Measurements from ENCODE around the gene RTCB.
"Not testable (repeated sequence)": the region's sequence is repeated elsewhere in the genome, so short reads cannot be mapped to it uniquely, and the experiment has no call there.

Gene RTCB

GRCh38 chr22:32389685-32390084 is 22.4 kb downstream of the RTCB start:
- no peak for DNase-seq (ENCODE audit: low read depth)

DNA sequence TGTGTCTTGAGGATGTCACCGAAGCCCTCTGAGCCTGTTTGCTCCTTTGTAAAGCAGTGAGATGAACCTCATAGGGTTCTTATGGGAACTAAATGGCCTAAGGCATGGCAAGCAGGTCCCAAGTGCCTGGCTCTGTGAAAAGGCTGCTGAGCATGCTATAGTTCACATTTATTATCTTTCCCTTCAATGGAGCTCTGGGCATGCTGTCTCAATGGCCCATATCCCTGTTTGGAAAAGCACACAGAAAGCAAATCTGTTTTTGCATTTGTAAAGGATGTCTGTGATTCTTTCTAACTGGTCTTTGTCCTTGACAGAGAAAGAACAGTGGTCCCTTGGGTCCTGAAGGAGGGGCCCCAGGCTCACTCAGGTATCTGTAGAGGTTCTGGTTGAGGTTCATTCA is 26.4 kb downstream of the RTCB start:
- no peak for DNase-seq (ENCODE audit: low read depth)

- DNase-seq (ENCODE audit: low read depth): no peak
Observed at GRCh38 chr22:32380991-32381390, 31.1 kb downstream of the RTCB start.

- no peak for DNase-seq (ENCODE audit: low read depth)
Observed at GRCh38 chr22:32378707-32379272, 33.3 kb downstream of the RTCB start.

DNA sequence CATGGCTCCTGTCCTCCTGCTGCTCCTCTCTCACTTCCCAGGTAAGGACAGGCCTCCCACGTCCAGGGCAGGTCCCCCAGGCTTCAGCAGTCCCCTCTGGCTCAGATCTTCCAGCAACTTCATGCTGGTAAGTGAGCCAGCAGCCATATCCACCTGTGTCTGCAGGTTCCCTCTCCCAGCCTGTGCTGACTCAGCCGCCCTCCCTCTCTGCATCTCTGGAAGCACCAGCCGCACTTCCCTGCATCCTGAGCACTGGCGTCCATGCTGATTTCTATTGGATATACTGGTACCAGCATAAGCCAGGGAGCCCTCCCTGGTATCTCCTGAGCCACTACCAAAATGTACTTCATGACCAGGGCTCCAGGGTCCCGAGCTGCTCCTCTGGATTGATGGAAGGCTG is 35.4 kb downstream of the RTCB start:
- DNase-seq (ENCODE audit: low read depth): no peak

DNA sequence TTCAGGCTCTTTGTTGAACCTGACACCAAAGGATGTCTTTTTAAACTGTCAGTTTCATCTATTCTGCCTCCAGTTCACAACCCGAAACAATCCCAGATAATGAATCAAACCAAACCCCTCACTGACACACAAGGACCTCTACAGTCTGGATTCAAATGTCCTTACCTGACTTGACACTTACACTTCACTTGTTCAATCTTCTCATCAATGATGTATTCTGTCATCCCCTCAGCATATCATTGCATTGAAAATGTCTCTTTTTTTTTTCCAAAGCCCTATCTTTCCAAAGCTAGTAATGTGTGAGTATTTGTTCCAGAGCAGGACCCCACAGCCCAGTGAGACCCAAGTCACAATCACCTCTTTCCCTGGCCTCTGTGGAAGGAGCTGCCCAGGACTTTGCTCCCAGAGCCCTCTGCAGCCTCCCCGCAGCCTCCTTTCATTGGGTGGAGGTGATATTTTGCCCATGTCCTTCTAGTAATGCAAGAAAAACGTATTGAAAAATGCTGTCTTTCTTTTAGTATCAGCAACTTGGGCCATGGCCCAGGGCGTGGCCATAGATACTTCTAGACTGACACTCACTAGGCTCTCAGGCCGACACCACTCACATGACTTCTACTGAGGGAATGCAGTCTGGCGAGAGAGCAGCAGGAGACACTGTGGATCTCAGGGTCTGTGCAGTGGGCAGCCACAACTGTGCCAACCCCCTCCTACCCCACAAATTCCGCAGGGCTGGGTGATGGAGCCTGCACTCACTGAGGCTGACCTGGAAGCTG is 36.2 kb downstream of the RTCB start:
- DNase-seq (ENCODE audit: low read depth): no peak

GRCh38 chr22:32364210-32364609 is 47.8 kb downstream of the RTCB start:
- DNase-seq (ENCODE audit: low read depth): no peak

DNA sequence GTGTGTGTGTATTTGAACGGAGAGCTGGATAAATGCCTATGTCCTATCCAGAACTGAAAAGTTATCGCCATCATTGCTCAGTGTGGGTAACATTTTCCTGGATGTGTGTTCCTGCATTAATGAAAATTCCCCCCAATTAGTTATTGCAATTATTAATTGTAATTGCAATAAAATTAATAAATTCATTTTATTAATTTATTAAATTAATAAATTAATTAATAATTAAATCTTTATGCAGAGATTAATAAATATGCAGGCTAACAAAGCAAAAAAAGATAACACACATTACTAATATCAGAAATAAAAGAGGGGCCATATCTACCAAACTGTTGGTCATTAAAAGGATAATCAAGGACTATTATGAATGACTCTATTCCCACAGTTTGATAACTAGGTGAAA is 50.8 kb downstream of the RTCB start:
- DNase-seq (ENCODE audit: low read depth): no peak

GRCh38 chr22:32360096-32360495 is 52.0 kb downstream of the RTCB start:
- DNase-seq (ENCODE audit: low read depth): not testable (repeated sequence)

DNA sequence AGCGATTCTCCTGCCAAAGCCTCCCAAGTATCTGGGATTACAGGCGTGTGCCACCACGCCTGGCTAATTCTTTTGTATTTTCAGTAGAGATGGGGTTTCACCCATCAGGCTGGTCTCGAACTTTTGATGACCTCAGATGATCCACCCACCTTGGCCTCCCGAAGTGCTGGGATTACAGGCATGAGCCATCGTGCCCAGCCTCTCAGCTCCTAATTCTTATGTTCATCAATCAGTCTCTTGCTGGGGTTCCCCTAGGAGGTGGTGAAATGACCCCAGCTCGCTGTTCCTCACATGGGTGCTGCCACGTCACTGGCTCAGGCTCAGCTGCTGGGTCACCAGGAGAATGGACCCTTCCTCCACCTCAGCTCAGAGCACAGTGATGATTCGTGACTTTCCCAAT is 54.5 kb downstream of the RTCB start, which contains the start of gene RFPL3:
TSS of gene RFPL3 (plus strand) at position 301 of the 400 bp plus-strand sequence. CDS start 205 bp downstream, outside the sequence.
- DNase-seq (ENCODE audit: low read depth): not testable (repeated sequence)

GRCh38 chr22:32355760-32356159 is 56.3 kb downstream of the RTCB start:
- no peak for DNase-seq (ENCODE audit: low read depth)

DNA sequence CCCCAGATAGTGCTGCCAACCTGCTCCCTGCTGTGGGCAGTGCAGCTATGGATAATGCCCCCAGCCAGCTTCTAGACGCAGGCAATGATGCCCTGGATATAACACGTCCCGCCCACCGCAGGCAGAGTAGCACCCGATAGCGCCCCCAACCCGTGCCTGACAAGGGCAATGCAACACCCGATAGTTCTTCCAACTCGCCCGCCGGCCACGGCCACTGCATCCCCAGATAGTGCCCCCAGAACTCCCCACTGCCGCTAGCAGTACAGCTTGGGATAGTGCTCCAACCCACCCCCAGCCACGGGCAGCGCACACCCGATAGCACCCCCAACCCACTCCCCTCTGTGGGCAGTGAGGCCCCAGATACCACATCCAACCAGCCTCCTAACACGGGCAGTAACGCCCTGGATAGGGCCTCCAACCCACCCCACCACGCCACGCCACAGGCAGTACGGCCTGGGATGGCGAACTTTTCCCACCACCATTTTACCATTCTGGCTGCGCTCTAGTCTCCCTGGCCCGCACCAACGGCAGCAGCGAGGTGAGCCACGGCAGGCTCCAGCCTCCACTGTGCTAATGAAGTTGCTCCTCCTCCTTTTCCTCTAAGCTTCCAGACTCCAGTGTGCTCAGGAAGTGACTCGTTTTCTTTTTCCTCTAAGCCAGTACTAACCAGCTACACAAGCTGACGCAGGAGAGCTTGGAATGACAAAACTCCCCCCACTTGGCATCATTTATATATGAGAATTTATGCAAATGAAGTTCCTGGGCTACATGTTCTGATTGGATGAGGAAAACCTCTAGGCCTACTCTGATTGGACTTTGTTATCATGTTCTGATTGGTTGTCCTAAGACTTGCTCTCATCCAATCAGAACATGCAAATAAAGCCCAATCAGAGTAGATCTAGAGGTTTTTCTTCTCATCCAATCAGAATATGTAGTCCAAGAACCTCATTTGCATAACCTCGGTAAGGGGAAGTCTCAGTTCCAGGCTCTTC is 57.4 kb downstream of the RTCB start:
- no peak for DNase-seq (ENCODE audit: low read depth)

DNA sequence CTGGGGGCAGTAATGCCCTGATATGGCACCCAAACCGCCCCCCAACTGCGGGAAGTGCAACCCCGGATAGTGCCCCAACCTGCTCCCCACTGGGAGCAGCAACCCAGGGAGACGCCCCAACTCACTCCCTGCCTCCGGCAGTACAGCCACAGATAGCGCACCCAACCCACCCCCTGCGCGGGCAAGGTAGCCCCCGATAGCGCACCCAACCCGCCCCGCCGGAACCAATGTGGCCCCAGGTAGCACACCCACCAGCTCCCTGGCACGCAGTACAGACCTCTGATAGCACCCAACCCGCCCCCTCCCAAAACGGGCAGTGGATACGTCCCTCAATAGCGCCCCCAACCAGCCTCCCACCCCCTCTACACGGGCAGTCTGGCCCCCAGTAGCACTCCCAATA is 58.2 kb downstream of the RTCB start:
- DNase-seq (ENCODE audit: low read depth): no peak

DNA sequence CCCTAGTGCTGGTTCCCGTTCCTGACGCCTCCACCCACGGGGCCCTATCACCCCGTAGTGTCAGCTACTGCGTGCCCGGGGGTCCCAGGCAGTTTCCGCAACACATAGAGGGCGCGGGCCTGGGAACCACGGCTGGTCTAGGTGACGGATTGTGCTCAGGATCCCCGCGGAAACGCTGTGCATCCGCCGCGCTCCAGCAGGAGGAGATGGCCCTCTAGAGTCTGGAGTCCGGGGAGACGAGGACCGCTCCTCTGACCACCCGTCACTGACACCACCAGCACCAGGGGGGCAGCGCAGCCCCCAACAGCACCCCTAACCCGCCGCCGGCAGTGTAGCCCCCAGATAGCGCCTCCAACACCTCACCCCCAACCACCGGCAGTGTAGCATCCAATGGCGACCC is 58.8 kb downstream of the RTCB start:
- DNase-seq (ENCODE audit: low read depth): no peak

- DNase-seq (ENCODE audit: low read depth): no peak
Observed at GRCh38 chr22:32352681-32353080, 59.4 kb downstream of the RTCB start.

DNA sequence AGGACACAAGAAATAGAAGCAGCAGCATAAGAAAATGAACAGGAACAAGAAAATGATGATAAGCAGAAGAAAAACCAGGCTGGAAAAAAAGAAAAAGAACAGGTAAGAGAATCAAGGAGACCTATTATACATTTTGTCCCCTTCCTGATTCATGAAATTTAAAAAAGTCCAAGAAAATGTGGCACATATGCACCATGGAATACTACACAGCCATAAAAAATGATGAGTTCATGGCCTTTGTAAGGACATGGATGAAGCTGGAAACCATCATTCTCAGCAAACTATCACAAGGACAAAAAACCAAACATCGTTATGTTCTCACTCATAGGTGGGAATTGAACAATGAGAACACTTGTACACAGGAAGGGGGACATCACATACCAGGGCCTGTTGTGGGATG is 60.2 kb downstream of the RTCB start:
- DNase-seq (ENCODE audit: low read depth): not testable (repeated sequence)

DNA sequence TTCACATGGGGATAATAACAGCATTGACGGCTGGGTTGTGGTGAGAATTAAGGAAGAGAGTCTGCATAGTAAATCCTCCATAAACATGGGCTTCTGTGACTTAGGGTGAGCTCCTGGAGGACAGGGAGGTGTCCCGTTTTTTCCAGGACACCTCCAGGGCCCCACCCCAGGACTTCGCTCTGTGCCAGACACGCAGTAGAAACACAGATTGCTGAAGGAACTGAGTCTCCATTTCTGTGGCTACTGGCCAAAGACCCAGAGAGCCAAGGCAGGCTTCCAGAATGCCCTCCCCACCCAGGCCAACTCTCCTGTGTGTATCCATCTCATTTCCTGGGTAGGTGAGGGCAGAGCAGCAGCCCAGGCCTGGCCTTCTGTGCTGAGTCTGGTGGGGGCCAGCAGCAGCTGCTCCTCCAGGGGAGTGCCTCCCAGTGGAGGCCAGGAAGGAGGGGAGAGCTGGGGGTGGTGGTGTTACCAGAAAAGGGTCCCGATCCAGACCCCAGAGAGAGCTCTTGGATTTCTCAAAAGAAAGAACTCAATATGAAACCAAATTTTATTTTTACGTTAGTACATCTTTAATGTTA is 63.9 kb downstream of the RTCB start:
- no peak for DNase-seq (ENCODE audit: low read depth)

DNA sequence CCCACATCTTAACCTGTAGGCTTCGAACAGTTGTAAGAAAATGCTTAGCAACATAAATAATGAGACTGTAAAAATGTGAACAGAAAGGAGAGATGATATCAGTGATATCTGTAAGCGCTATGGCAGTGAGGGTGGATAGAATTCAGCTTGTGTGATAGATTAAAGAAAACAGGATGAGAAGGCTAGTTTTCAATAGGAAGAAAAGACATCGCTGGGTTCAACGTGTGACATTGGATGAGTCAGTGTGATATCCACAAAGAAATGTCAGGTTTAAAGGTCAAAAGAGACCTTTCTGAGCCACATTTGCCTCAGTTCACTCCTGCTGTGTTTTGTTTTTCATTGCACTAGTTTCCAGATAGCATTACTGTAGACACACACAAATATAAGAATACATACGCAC is 68.1 kb downstream of the RTCB start:
- DNase-seq (ENCODE audit: low read depth): no peak

- no peak for DNase-seq (ENCODE audit: low read depth)
Observed at GRCh38 chr22:32342977-32343376, 69.1 kb downstream of the RTCB start.

DNA sequence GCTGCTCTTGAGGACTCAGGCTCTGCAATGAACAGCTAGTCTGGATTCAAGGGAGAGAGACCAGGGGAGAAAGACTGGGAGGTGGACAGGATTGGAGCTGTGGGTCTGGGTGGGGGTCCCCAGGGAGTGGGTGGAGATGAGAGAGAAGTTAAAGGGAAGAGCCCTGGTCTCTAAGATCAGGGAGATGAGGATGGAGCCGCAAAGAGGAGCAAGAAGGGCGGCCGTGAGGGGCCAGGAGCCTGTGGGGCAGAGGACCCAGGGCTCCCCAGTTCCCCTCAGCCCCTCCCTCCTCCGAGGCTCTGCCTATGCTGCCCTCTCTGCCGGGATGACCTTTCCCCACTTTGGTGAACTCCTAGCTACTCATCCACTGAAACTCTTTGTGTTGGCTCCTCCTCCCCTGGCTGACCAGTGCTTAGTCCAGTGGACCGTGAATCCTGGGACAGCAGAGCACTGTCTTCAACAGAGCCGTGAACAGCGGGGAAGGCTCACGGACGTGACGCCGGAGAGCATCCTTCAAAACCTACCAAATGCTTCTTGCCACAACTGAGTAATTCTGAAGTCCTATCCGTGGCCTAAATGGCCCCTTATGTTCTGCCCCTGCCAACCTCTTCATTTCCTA is 70.8 kb downstream of the RTCB start:
- DNase-seq (ENCODE audit: low read depth): no peak

- DNase-seq (ENCODE audit: low read depth): no peak
Observed at GRCh38 chr22:32340411-32340810, 71.6 kb downstream of the RTCB start.

Measured in T-helper 22 cell (primary cell).